Measurements from ENCODE around the gene KLHL17.
A peak's percentile ranks its signal among the peaks of the same experiment; 100 is the strongest.

The KLHL17 gene

GRCh38 chr1:956636-957035 is 3.7 kb upstream of the KLHL17 start:
- H3K4me3 ChIP-seq (ENCODE audit: low read depth, low read length): no peak overlapping the region
- H3K27ac ChIP-seq (ENCODE audit: low read depth, low read length): no peak overlapping the region
- H3K9me3 ChIP-seq (ENCODE audit: control insufficient read depth, insufficient read depth, low read length): no peaks in the 10 kb centered on the region
- no peaks in the 10 kb centered on the region for H3K4me1 ChIP-seq (ENCODE audit: control insufficient read depth, insufficient read depth, low read length)
- no peak overlapping the region for H3K9ac ChIP-seq (ENCODE audit: low read depth, low read length)
- H3K27me3 ChIP-seq (ENCODE audit: control insufficient read depth, insufficient read depth, low read length): peaks cover 18% of the 10 kb centered on the region
- peaks cover 56% of the 10 kb centered on the region for H3K36me3 ChIP-seq (ENCODE audit: control insufficient read depth, insufficient read depth, low read length)

GRCh38 chr1:958823-959730 is 1.3 kb upstream of the KLHL17 start, which contains the start of gene NOC2L:
Gene NOC2L, minus strand, starts transcription at chr1:959256. Its CDS starts 16 bp downstream, at chr1:959240.
- H3K9me3 ChIP-seq (ENCODE audit: control insufficient read depth, insufficient read depth, low read length): no peaks in the 10 kb centered on the region
- peak within 1 kb of the TSS; percentile 11 for H3K27ac ChIP-seq (ENCODE audit: low read depth, low read length)

DNA sequence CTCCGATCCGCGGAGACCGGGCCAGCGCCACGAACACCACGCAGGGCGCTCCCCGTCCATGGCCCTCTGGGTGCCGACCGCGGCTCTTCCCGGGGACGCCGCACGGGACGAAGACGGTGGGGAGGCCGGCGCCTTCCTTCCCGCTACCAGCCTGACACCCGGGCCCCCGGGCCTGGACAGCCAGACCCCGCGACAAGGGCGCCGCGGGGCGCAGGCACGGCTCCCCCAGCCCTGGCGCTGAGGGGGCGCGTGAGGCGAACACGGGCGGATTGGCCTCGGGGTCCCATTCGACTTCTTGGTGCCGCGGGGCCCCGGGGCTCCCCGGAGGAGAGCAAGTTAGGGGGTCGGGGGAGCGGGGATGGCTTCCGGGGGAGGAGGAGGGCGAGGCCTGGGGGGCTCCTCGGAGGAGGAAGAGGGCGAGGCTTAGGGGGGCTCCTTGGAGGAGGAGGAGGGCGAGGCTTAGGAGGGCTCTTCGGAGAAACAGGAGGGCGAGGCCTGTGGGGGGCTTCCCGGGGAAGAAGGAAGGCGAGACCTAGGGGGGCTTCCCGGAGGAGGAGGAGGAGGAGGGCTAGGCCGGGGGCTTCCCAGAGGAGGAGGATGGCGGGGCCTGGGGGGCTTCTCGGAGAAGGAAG is 537 bp upstream of the KLHL17 start:
- no peak overlapping the region for H3K9ac ChIP-seq (ENCODE audit: low read depth, low read length)
- H3K9me3 ChIP-seq (ENCODE audit: control insufficient read depth, insufficient read depth, low read length): no peaks in the 10 kb centered on the region
- H3K27me3 ChIP-seq (ENCODE audit: control insufficient read depth, insufficient read depth, low read length): peaks cover 20% of the 10 kb centered on the region
- peak overlapping the region; percentile 94; the same call in 1 of the 2 replicates for H3K4me3 ChIP-seq (ENCODE audit: low read depth, low read length)
- peaks cover 45% of the 10 kb centered on the region for H3K36me3 ChIP-seq (ENCODE audit: control insufficient read depth, insufficient read depth, low read length)
- no peak overlapping the region for H3K27ac ChIP-seq (ENCODE audit: low read depth, low read length)
- H3K4me1 ChIP-seq (ENCODE audit: control insufficient read depth, insufficient read depth, low read length): no peaks in the 10 kb centered on the region

More at GRCh38 chr1:958823-959730, 1.3 kb upstream of the KLHL17 start, which contains the start of gene NOC2L:
- Histone ChIP-seq H3K4me1 (ENCODE audit: control insufficient read depth, insufficient read depth, low read length) (no peaks in the 10 kb centered on the region), H3K27me3 (ENCODE audit: control insufficient read depth, insufficient read depth, low read length) (peaks cover 20% of the 10 kb centered on the region), H3K4me3 (ENCODE audit: low read depth, low read length) (peak within 1 kb of the TSS; percentile 94), H3K36me3 (ENCODE audit: control insufficient read depth, insufficient read depth, low read length) (peaks cover 52% of the 10 kb centered on the region), H3K9ac (ENCODE audit: low read depth, low read length) (peak within 1 kb of the TSS; percentile 45)

DNA sequence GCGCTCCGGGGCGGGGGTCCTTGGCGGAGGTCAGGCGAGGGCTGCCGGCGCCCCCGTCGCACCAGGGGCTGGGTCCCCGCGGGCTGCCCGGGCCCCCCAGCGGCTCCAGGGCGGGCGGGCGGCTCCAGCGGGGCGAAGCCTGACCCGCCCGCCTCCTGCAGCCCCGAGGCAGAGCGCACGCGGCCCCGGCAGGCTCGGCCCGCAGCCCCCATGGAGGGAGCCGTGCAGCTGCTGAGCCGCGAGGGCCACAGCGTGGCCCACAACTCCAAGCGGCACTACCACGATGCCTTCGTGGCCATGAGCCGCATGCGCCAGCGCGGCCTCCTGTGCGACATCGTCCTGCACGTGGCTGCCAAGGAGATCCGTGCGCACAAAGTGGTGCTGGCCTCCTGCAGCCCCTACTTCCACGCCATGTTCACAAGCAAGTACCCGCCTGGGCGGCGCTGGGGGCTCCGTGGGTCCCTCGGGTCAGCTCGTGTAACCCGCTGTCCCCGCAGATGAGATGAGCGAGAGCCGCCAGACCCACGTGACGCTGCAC is 817 bp downstream of the KLHL17 start:
- Histone ChIP-seq H3K4me1 (ENCODE audit: control insufficient read depth, insufficient read depth, low read length) (0 out of 2 replicates have a peak, but pooled peaks cover 4% of the 10 kb centered on the region), H3K27me3 (ENCODE audit: control insufficient read depth, insufficient read depth, low read length) (peaks cover 28% of the 10 kb centered on the region), H3K27ac (ENCODE audit: low read depth, low read length) (no peak overlapping the region), H3K9ac (ENCODE audit: low read depth, low read length) (no peak overlapping the region), H3K9me3 (ENCODE audit: control insufficient read depth, insufficient read depth, low read length) (no peaks in the 10 kb centered on the region), H3K36me3 (ENCODE audit: control insufficient read depth, insufficient read depth, low read length) (peaks cover 39% of the 10 kb centered on the region), H3K4me3 (ENCODE audit: low read depth, low read length) (peak overlapping the region; percentile 64)

DNA sequence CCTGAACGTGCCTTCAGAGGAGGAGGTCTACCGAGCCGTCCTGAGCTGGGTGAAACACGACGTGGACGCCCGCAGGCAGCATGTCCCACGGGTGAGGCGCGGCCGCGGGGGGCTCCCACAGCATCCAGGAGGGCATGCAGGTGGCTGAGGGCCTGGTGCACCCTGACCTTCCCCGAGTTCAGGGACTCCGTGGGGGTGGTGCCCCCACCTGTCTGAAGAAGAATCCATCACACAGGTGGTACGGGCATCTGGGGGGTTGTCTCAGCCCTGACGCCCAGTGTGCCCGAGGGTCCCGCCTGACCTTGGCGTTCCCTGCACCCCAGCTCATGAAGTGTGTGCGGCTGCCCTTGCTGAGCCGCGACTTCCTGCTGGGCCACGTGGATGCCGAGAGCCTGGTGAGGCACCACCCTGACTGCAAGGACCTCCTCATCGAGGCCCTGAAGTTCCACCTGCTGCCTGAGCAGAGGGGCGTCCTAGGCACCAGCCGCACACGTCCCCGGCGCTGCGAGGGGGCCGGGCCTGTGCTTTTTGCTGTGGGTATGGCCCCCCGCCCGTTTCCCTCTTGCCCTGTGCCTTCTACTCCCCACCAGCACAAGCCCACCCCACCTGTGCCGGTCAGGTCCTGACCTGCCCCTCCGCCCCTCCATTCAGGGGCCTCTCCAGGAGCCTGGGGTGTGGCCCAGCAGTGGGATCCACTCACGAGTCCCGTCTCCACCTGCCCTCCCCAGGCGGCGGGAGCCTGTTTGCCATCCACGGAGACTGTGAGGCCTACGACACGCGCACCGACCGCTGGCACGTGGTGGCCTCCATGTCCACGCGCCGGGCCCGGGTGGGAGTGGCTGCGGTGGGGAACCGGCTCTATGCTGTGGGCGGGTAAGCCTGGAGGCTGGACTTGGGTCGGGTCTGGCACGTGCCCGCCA is 2.3 kb downstream of the KLHL17 start:
- Histone ChIP-seq H3K36me3 (ENCODE audit: control insufficient read depth, insufficient read depth, low read length) (peaks cover 28% of the 10 kb centered on the region), H3K4me1 (ENCODE audit: control insufficient read depth, insufficient read depth, low read length) (0 out of 2 replicates have a peak, but pooled peaks cover 4% of the 10 kb centered on the region)

GRCh38 chr1:963301-963651 is 2.9 kb downstream of the KLHL17 start:
- Histone ChIP-seq H3K27ac (ENCODE audit: low read depth, low read length) (no peak overlapping the region), H3K9me3 (ENCODE audit: control insufficient read depth, insufficient read depth, low read length) (no peaks in the 10 kb centered on the region), H3K36me3 (ENCODE audit: control insufficient read depth, insufficient read depth, low read length) (peaks cover 28% of the 10 kb centered on the region), H3K27me3 (ENCODE audit: control insufficient read depth, insufficient read depth, low read length) (peaks cover 49% of the 10 kb centered on the region), H3K4me1 (ENCODE audit: control insufficient read depth, insufficient read depth, low read length) (0 out of 2 replicates have a peak, but pooled peaks cover 4% of the 10 kb centered on the region), H3K9ac (ENCODE audit: low read depth, low read length) (no peak overlapping the region), H3K4me3 (ENCODE audit: low read depth, low read length) (no peak overlapping the region)

More for the DNA sequence above, 2.3 kb downstream of the KLHL17 start:
- H3K27ac ChIP-seq (ENCODE audit: low read depth, low read length): no peak overlapping the region
- H3K9ac ChIP-seq (ENCODE audit: low read depth, low read length): no peak overlapping the region
- peaks cover 43% of the 10 kb centered on the region for H3K27me3 ChIP-seq (ENCODE audit: control insufficient read depth, insufficient read depth, low read length)
- H3K4me3 ChIP-seq (ENCODE audit: low read depth, low read length): no peak overlapping the region
- H3K9me3 ChIP-seq (ENCODE audit: control insufficient read depth, insufficient read depth, low read length): no peaks in the 10 kb centered on the region

- Histone ChIP-seq H3K4me1 (ENCODE audit: control insufficient read depth, insufficient read depth, low read length) (0 out of 2 replicates have a peak, but pooled peaks cover 4% of the 10 kb centered on the region), H3K27me3 (ENCODE audit: control insufficient read depth, insufficient read depth, low read length) (peaks cover 56% of the 10 kb centered on the region), H3K9ac (ENCODE audit: low read depth, low read length) (no peak overlapping the region)
Observed at GRCh38 chr1:963746-964525, 3.6 kb downstream of the KLHL17 start.

GRCh38 chr1:964691-965525 is 4.5 kb downstream of the KLHL17 start:
- no peak overlapping the region for H3K9ac ChIP-seq (ENCODE audit: low read depth, low read length)
- H3K4me3 ChIP-seq (ENCODE audit: low read depth, low read length): no peak overlapping the region
- H3K27me3 ChIP-seq (ENCODE audit: control insufficient read depth, insufficient read depth, low read length): peaks cover 58% of the 10 kb centered on the region
- peaks cover 28% of the 10 kb centered on the region for H3K36me3 ChIP-seq (ENCODE audit: control insufficient read depth, insufficient read depth, low read length)
- 0 out of 2 replicates have a peak, but pooled peaks cover 4% of the 10 kb centered on the region for H3K4me1 ChIP-seq (ENCODE audit: control insufficient read depth, insufficient read depth, low read length)
- H3K9me3 ChIP-seq (ENCODE audit: control insufficient read depth, insufficient read depth, low read length): no peaks in the 10 kb centered on the region
- H3K27ac ChIP-seq (ENCODE audit: low read depth, low read length): no peak overlapping the region

More at GRCh38 chr1:963746-964525, 3.6 kb downstream of the KLHL17 start:
- H3K9me3 ChIP-seq (ENCODE audit: control insufficient read depth, insufficient read depth, low read length): no peaks in the 10 kb centered on the region
- peaks cover 28% of the 10 kb centered on the region for H3K36me3 ChIP-seq (ENCODE audit: control insufficient read depth, insufficient read depth, low read length)
- H3K27ac ChIP-seq (ENCODE audit: low read depth, low read length): no peak overlapping the region
- H3K4me3 ChIP-seq (ENCODE audit: low read depth, low read length): no peak overlapping the region

GRCh38 chr1:965526-966134 is 5.2 kb downstream of the KLHL17 start:
- Histone ChIP-seq H3K27me3 (ENCODE audit: control insufficient read depth, insufficient read depth, low read length) (peaks cover 61% of the 10 kb centered on the region), H3K27ac (ENCODE audit: low read depth, low read length) (no peak overlapping the region), H3K36me3 (ENCODE audit: control insufficient read depth, insufficient read depth, low read length) (peaks cover 28% of the 10 kb centered on the region), H3K9ac (ENCODE audit: low read depth, low read length) (no peak overlapping the region), H3K4me1 (ENCODE audit: control insufficient read depth, insufficient read depth, low read length) (0 out of 2 replicates have a peak, but pooled peaks cover 4% of the 10 kb centered on the region), H3K9me3 (ENCODE audit: control insufficient read depth, insufficient read depth, low read length) (no peaks in the 10 kb centered on the region), H3K4me3 (ENCODE audit: low read depth, low read length) (no peak overlapping the region)
